Keratinocyte (primary cell): ENCODE data around the gene SINHCAF. TPM values are rescaled to one million over a fixed set of nuclear protein-coding genes. Genes with fewer than 3 reads are reported as not detected.

Experiments
- DNase-seq: peaks from one replicate; pipeline ENCODE4 v3.0.0-alpha.2; 2011; ENCODE audit warnings: low read depth, missing footprints, low spot score
- FAIRE-seq: peaks from 2 replicates; lab custom pipeline; 2011; peaks lifted over from hg19 to GRCh38; lab: Jason Lieb, UNC
- H2AFZ ChIP-seq: 2 replicates; pipeline ENCODE4 v1.6.0; 2012; ENCODE audit warnings: low read length, control low read depth, inconsistent platforms; ENCODE audit not compliant: control insufficient read depth
- H3K27ac ChIP-seq: 2 replicates; pipeline ENCODE4 v1.5.1; 2011; ENCODE audit warnings: low read length; ENCODE audit not compliant: control insufficient read depth, insufficient read depth
- H3K27me3 ChIP-seq: 3 replicates; pipeline ENCODE4 v1.6.0; 2011; ENCODE audit warnings: low read length; ENCODE audit not compliant: control insufficient read depth, insufficient read depth; ENCODE audit errors: extremely low read depth
- H3K36me3 ChIP-seq, 2 experiments: 2 replicates in 1 of 2; 3 replicates in 1 of 2; pipeline ENCODE4 v1.5.1; 2011; ENCODE audit warnings: low read length in 2 of 2, mild to moderate bottlenecking in 1 of 2; ENCODE audit not compliant: control insufficient read depth in 2 of 2, insufficient read depth in 2 of 2; ENCODE audit errors: extremely low read depth in 1 of 2
- H3K4me1 ChIP-seq: 3 replicates; pipeline ENCODE4 v1.5.1; 2011; ENCODE audit warnings: low read length; ENCODE audit not compliant: control insufficient read depth, insufficient read depth; ENCODE audit errors: extremely low read depth
- H3K4me2 ChIP-seq: 3 replicates; pipeline ENCODE4 v1.6.0; 2011; ENCODE audit warnings: low read depth, low read length; ENCODE audit not compliant: control insufficient read depth, insufficient read depth; ENCODE audit errors: extremely low read depth
- H3K4me3 ChIP-seq, 3 experiments: fragments of 200-600 bp in 1 of 3; sonication (generic) in 1 of 3; 2 replicates in 2 of 3; 3 replicates in 1 of 3; pipeline ENCODE4 v1.5.1; 2011 to 2016; ENCODE audit warnings: low read length in 3 of 3, mild to moderate bottlenecking in 3 of 3, control low read depth in 2 of 3, inconsistent platforms in 1 of 3, low read depth in 1 of 3, mixed read lengths in 1 of 3, mixed run types in 1 of 3, moderate library complexity in 1 of 3; ENCODE audit not compliant: control insufficient read depth in 2 of 3, insufficient read depth in 2 of 3; ENCODE audit errors: extremely low read depth in 1 of 3
- H3K79me2 ChIP-seq: 2 replicates; pipeline ENCODE4 v1.6.0; 2012; ENCODE audit warnings: low read length; ENCODE audit not compliant: control insufficient read depth, insufficient read depth
- H3K9ac ChIP-seq: 3 replicates; pipeline ENCODE4 v1.6.0; 2011; ENCODE audit warnings: low read length; ENCODE audit not compliant: control insufficient read depth, insufficient read depth; ENCODE audit errors: extremely low read depth
- H3K9me1 ChIP-seq: 3 replicates; pipeline ENCODE4 v1.6.0; 2011; ENCODE audit warnings: low read length; ENCODE audit not compliant: control insufficient read depth, insufficient read depth; ENCODE audit errors: extremely low read depth
- H3K9me3 ChIP-seq: 2 replicates; pipeline ENCODE4 v1.5.1; 2012; ENCODE audit warnings: low read depth, low read length; ENCODE audit not compliant: control insufficient read depth
- H4K20me1 ChIP-seq: 3 replicates; pipeline ENCODE4 v1.6.0; 2011; ENCODE audit warnings: low read length; ENCODE audit not compliant: control insufficient read depth, insufficient read depth; ENCODE audit errors: extremely low read depth
- EZH2 ChIP-seq: IDR thresholded peaks from one replicate; pipeline ENCODE4 v1.6.1; 2012; ENCODE audit warnings: inconsistent platforms, mild to moderate bottlenecking, low read length, moderate library complexity
- dilution Hi-C: fragments of 300-500 bp; cut with MboI; formaldehyde crosslinking; loops from one replicate; pipeline ENCODE4 v1.7.0; 2020; ENCODE audit warnings: low sequenced_read_pairs; ENCODE audit not compliant: extremely low pct_ligation_motif_present
- polyA plus RNA-seq, 5 experiments: library from polyadenylated mRNA; depleted of rRNA in 3 of 5; stranded (reverse) in 3 of 5; stranded (forward) in 1 of 5; unstranded in 1 of 5; fragments of >200 nt; gene quantifications; 1 replicate in 1 of 5; 2 replicates in 3 of 5; 3 replicates in 1 of 5; pipeline versions ENCODE4 v1.2.1 to v1.2.3, GENCODE V29; 2011 to 2012; ENCODE audit warnings: missing spikeins in 2 of 5, low read depth in 1 of 5, low replicate concordance in 1 of 5
- TF ChIP-seq, protein P1 (sequence below), 3 experiments: IDR thresholded peaks in 1 of 3; conservative IDR thresholded peaks in 1 of 3; optimal IDR thresholded peaks in 1 of 3; 2 replicates in 2 of 3; 3 replicates in 1 of 3; pipeline versions ENCODE3 to v1.5.1; 2011; ENCODE audit warnings: low read length in 3 of 3, mild to moderate bottlenecking in 3 of 3, moderate library complexity in 2 of 3, control low read depth in 1 of 3, inconsistent platforms in 1 of 3; ENCODE audit not compliant: insufficient read depth in 2 of 3; ENCODE audit errors: extremely low read depth in 1 of 3

Gene SINHCAF
- polyA plus RNA-seq, 1 donor (not counting 4 experiments of a cell fraction or from before 2014, with no cell fraction given) = 57.4 TPM

DNA sequence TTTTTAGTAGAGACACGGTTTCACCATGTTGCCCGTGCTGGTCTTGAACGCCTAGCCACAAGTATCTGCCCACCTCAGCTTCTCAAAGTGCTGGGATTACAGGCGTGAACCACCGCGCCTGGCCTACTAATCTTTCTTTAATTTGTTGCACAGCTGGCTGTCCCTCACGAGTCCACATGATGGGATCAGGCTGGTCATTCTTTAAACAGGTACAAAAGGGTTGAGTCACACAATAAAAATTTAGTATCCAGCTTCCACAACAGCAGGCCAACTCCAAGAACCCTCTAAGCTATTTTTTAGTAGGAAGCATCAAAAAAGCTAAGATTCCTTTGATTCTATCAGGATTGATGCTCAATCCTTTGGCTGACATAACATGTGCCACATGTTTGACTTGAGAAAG, 17.8 kb downstream of the SINHCAF start:
- DNase-seq (no peak), FAIRE-seq (no peak)
- H4K20me1 ChIP-seq = peaks cover 12% of the 10 kb centered on the region
- no peak overlapping the region for H3K4me3 ChIP-seq
- dilution Hi-C loops = no loop called here
- TF ChIP-seq, protein P1, sequence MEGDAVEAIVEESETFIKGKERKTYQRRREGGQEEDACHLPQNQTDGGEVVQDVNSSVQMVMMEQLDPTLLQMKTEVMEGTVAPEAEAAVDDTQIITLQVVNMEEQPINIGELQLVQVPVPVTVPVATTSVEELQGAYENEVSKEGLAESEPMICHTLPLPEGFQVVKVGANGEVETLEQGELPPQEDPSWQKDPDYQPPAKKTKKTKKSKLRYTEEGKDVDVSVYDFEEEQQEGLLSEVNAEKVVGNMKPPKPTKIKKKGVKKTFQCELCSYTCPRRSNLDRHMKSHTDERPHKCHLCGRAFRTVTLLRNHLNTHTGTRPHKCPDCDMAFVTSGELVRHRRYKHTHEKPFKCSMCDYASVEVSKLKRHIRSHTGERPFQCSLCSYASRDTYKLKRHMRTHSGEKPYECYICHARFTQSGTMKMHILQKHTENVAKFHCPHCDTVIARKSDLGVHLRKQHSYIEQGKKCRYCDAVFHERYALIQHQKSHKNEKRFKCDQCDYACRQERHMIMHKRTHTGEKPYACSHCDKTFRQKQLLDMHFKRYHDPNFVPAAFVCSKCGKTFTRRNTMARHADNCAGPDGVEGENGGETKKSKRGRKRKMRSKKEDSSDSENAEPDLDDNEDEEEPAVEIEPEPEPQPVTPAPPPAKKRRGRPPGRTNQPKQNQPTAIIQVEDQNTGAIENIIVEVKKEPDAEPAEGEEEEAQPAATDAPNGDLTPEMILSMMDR (optimal IDR thresholded peaks at IDR 0.05 in 1 of 3, IDR thresholded peaks at IDR 0.05 in 1 of 3, conservative IDR thresholded peaks at IDR 0.05 in 1 of 3; ENCODE audit: extremely low read depth in 1 of 3, insufficient read depth in 2 of 3, low read length in 3 of 3) = no peak
- TF ChIP-seq EZH2 = no peak
- no peak overlapping the region for H2AFZ ChIP-seq
- peaks cover 99% of the 10 kb centered on the region for H3K79me2 ChIP-seq
- peaks cover 10 to 17% of the 10 kb centered on the region in 2 experiments for H3K36me3 ChIP-seq
- H3K9me3 ChIP-seq = no peaks in the 10 kb centered on the region
- no peak overlapping the region for H3K4me2 ChIP-seq
- no peaks in the 10 kb centered on the region for H3K4me1 ChIP-seq
- H3K27ac ChIP-seq = no peak overlapping the region
- no peak overlapping the region for H3K9ac ChIP-seq
- H3K9me1 ChIP-seq = peaks cover 2% of the 10 kb centered on the region
- H3K27me3 ChIP-seq = no peaks in the 10 kb centered on the region

DNA sequence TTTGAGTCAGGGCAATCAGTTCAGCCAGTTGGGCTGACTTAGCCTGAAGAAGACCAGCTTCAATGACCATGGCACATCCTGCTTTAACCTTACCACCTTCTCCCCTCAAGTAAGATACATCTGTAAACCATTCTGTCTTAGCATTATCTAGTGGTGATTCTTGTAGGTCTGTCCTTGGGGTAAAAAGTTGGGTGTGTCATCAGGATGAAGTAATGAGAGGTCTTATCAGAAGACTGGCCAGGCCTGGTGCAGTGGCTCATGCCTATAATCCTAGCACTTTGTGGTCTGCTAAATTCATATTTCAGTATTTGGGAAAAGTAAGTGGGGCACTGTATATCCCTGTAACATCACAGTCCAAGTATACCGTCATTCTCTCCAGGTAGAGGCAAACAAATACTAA, 19.1 kb downstream of the SINHCAF start:
- H3K4me3 ChIP-seq = no peak overlapping the region
- no peaks in the 10 kb centered on the region for H3K27me3 ChIP-seq
- peaks cover 2% of the 10 kb centered on the region for H3K9me1 ChIP-seq
- no peak overlapping the region for H2AFZ ChIP-seq
- H3K4me2 ChIP-seq = no peak overlapping the region
- TF ChIP-seq, protein P1 (optimal IDR thresholded peaks at IDR 0.05 in 1 of 3, IDR thresholded peaks at IDR 0.05 in 1 of 3, conservative IDR thresholded peaks at IDR 0.05 in 1 of 3; ENCODE audit: extremely low read depth in 1 of 3, insufficient read depth in 2 of 3, low read length in 3 of 3) = no peak
- TF ChIP-seq EZH2 = no peak
- dilution Hi-C loops = no loop called here
- H3K36me3 ChIP-seq = peaks cover 10 to 18% of the 10 kb centered on the region in 2 experiments
- H3K27ac ChIP-seq = no peak overlapping the region
- no peak overlapping the region for H3K9ac ChIP-seq
- H3K4me1 ChIP-seq = no peaks in the 10 kb centered on the region
- no peaks in the 10 kb centered on the region for H3K9me3 ChIP-seq
- FAIRE-seq (no peak), DNase-seq (no peak)
- H4K20me1 ChIP-seq = peaks cover 12% of the 10 kb centered on the region
- H3K79me2 ChIP-seq = peaks cover 99% of the 10 kb centered on the region
